B cell (primary cell): Measurements from ENCODE around the gene MAS1L.

Experiments
- CTCF ChIP-seq: fragments of 200-600 bp; IDR thresholded peaks from one replicate; pipeline ENCODE4 v1.8.0; 2022; ENCODE audit warnings: antibody characterized with exemption, mild to moderate bottlenecking
- EZH2 ChIP-seq: IDR thresholded peaks from 2 replicates; pipeline ENCODE4 v1.6.1; 2012; ENCODE audit warnings: borderline replicate concordance, low read depth, mild to moderate bottlenecking, moderate library complexity, low read length; ENCODE audit not compliant: insufficient read depth, poor library complexity, severe bottlenecking

- TF ChIP-seq CTCF (no peak), EZH2 (no peak)
These were observed 36.9 kb upstream of the MAS1L start for GRCh38 chr6:29524444-29525310.
